Vagina (tissue), 2 donors: ENCODE data around the gene PNKD. TPM values are rescaled to one million over a fixed set of nuclear protein-coding genes. Genes with fewer than 3 reads are reported as not detected.

ENCODE experiments used
- DNase-seq, 2 donors: peaks; one replicate each; pipeline ENCODE4 v3.0.0-alpha.2; 2017; ENCODE audit errors: extremely low spot score in 2 of 2
- H3K27ac ChIP-seq: fragments of 200-600 bp; sonication (generic); one replicate; pipeline ENCODE4 v1.5.1; 2019
- H3K27me3 ChIP-seq: fragments of 200-600 bp; sonication (generic); one replicate; pipeline ENCODE4 v1.5.1; 2019
- H3K36me3 ChIP-seq, 2 donors: fragments of 200-600 bp; sonication (generic); one replicate each; pipeline ENCODE4 v1.5.1; 2017 to 2019
- H3K4me1 ChIP-seq: fragments of 200-600 bp; sonication (generic); one replicate; pipeline ENCODE4 v1.5.1; 2019
- H3K4me3 ChIP-seq, 2 donors: fragments of 200-600 bp; sonication (generic); 1 replicate in 1 of 2; 2 replicates in 1 of 2; pipeline ENCODE4 v1.5.1; 2016 to 2019
- H3K9me3 ChIP-seq: fragments of 200-600 bp; sonication (generic); one replicate; pipeline ENCODE4 v1.5.1; 2019
- CTCF ChIP-seq, 3 experiments: fragments of 450-650 bp in 2 of 3; fragments of 200-600 bp in 1 of 3; sonication (generic) in 1 of 3; IDR thresholded peaks; one replicate each; pipeline ENCODE4 v1.5.1; 2017 to 2019; ENCODE audit warnings: antibody characterized with exemption in 3 of 3, mild to moderate bottlenecking in 2 of 3, moderate library complexity in 2 of 3
- POLR2A ChIP-seq, 2 donors: fragments of 450-650 bp; IDR thresholded peaks; one replicate each; pipeline ENCODE4 v1.6.1; 2017; ENCODE audit warnings: antibody characterized with exemption in 2 of 2, mild to moderate bottlenecking in 2 of 2, moderate library complexity in 2 of 2
- POLR2AphosphoS5 ChIP-seq, 2 donors: sonication (generic); formaldehyde crosslinking; IDR thresholded peaks; one replicate each; pipeline ENCODE4 v1.9.0; 2017; ENCODE audit warnings: antibody characterized with exemption in 2 of 2, mild to moderate bottlenecking in 2 of 2, low read depth in 1 of 2; ENCODE audit not compliant: insufficient read depth in 1 of 2
- intact Hi-C: fragments of 100-400 bp; cut with DNase I; formaldehyde crosslinking; loops from one replicate; pipeline ENCODE4 v1.15.1; 2023
- total RNA-seq: library from RNA; depleted of rRNA; stranded (reverse); fragments of >200 nt; gene quantifications from one replicate; pipeline ENCODE4 v1.2.3, GENCODE V29; 2016

Gene PNKD
- total RNA-seq, 1 donor from 2014 or later, result 28.7 TPM

GRCh38 chr2:218260166-218260565 lies 10.2 kb upstream of the PNKD start:
- TF ChIP-seq POLR2AphosphoS5 (IDR thresholded peaks at IDR 0.05; ENCODE audit: insufficient read depth in 1 of 2, low read depth in 1 of 2) (no peak), CTCF (IDR thresholded peaks at IDR 0.05) (no peak), POLR2A (IDR thresholded peaks at IDR 0.05) (no peak)
- intact Hi-C loops, result no loop called here
- no peak for DNase-seq
- peaks cover 29% of the 10 kb centered on the region for H3K4me1 ChIP-seq
- no peaks in the 10 kb centered on the region for H3K27me3 ChIP-seq
- H3K27ac ChIP-seq, result peak overlapping the region; percentile 80
- no peak overlapping the region for H3K4me3 ChIP-seq
- H3K9me3 ChIP-seq, result no peaks in the 10 kb centered on the region
- peaks cover 0 to 39% of the 10 kb centered on the region in 2 donors for H3K36me3 ChIP-seq

- no peaks in the 10 kb centered on the region for H3K9me3 ChIP-seq
- H3K36me3 ChIP-seq, result peaks cover 0 to 41% of the 10 kb centered on the region in 2 donors
- TF ChIP-seq POLR2AphosphoS5 (IDR thresholded peaks at IDR 0.05; ENCODE audit: insufficient read depth in 1 of 2, low read depth in 1 of 2) (no peak), CTCF (IDR thresholded peaks at IDR 0.05) (no peak), POLR2A (IDR thresholded peaks at IDR 0.05) (no peak)
- peaks cover 29% of the 10 kb centered on the region for H3K4me1 ChIP-seq
- DNase-seq, result peak in 1 of 2 donors; percentile 85
- H3K4me3 ChIP-seq, result no peak within 1 kb of the TSS
- peak within 1 kb of the TSS; percentile 80 for H3K27ac ChIP-seq
- H3K27me3 ChIP-seq, result no peaks in the 10 kb centered on the region
- intact Hi-C loops, result no loop called here
Measured at GRCh38 chr2:218260742-218261422, 9.4 kb upstream of the PNKD start, which contains the start of gene GPBAR1. Gene GPBAR1 (plus strand): TSS chr2:218261015. CDS start chr2:218262725, 1,710 bp downstream.

GRCh38 chr2:218261423-218262236 lies 8.7 kb upstream of the PNKD start:
- no peak for TF ChIP-seq POLR2AphosphoS5 (IDR thresholded peaks at IDR 0.05; ENCODE audit: insufficient read depth in 1 of 2, low read depth in 1 of 2)
- no peak for TF ChIP-seq CTCF (IDR thresholded peaks at IDR 0.05)
- TF ChIP-seq POLR2A (IDR thresholded peaks at IDR 0.05), result no peak
- Histone ChIP-seq H3K4me1 (peaks cover 29% of the 10 kb centered on the region), H3K27ac (no peak overlapping the region), H3K36me3 (peaks cover 0 to 43% of the 10 kb centered on the region in 2 donors), H3K9me3 (no peaks in the 10 kb centered on the region), H3K27me3 (no peaks in the 10 kb centered on the region), H3K4me3 (no peak overlapping the region)
- intact Hi-C loops, result no loop called here
- DNase-seq, result peak in 1 of 2 donors; percentile 84

- H3K36me3 ChIP-seq, result peaks cover 0 to 47% of the 10 kb centered on the region in 2 donors
Measured at GRCh38 chr2:218262237-218262600, 8.1 kb upstream of the PNKD start.

More at GRCh38 chr2:218262237-218262600, 8.1 kb upstream of the PNKD start:
- TF ChIP-seq CTCF (IDR thresholded peaks at IDR 0.05) (no peak), POLR2AphosphoS5 (IDR thresholded peaks at IDR 0.05; ENCODE audit: insufficient read depth in 1 of 2, low read depth in 1 of 2) (no peak), POLR2A (IDR thresholded peaks at IDR 0.05) (no peak)
- Histone ChIP-seq H3K9me3 (no peaks in the 10 kb centered on the region), H3K27ac (no peak overlapping the region), H3K4me1 (peaks cover 29% of the 10 kb centered on the region), H3K4me3 (no peak overlapping the region), H3K27me3 (no peaks in the 10 kb centered on the region)
- intact Hi-C loops, result no loop called here
- no peak for DNase-seq
